BE2C (cell line): Measurements from ENCODE around the gene KCNAB2.

Experiments used
- DNase-seq: peaks from one replicate; pipeline ENCODE4 v3.0.0-alpha.2; 2020
- H3K27me3 ChIP-seq: fragments of 250-450 bp; sonication (Bioruptor Pico); 2 replicates; pipeline ENCODE4 v1.5.1; 2020; ENCODE audit warnings: mild to moderate bottlenecking
- H3K36me3 ChIP-seq: fragments of 250-450 bp; sonication (Bioruptor Pico); 2 replicates; pipeline ENCODE4 v1.5.1; 2020; ENCODE audit warnings: mild to moderate bottlenecking
- H3K4me1 ChIP-seq: fragments of 250-450 bp; sonication (Bioruptor Pico); 2 replicates; pipeline ENCODE4 v1.5.1; 2020
- H3K4me3 ChIP-seq: 2 replicates; pipeline ENCODE4 v1.5.1; 2011; ENCODE audit warnings: low read depth, low read length
- H3K9me3 ChIP-seq: fragments of 250-450 bp; sonication (Bioruptor Pico); 2 replicates; pipeline ENCODE4 v1.5.1; 2020
- TF ChIP-seq, protein P1 (sequence below): IDR thresholded peaks from 2 replicates; pipeline ENCODE4 v1.5.1; 2012; ENCODE audit warnings: mild to moderate bottlenecking, low read depth, low read length

The KCNAB2 gene

DNA sequence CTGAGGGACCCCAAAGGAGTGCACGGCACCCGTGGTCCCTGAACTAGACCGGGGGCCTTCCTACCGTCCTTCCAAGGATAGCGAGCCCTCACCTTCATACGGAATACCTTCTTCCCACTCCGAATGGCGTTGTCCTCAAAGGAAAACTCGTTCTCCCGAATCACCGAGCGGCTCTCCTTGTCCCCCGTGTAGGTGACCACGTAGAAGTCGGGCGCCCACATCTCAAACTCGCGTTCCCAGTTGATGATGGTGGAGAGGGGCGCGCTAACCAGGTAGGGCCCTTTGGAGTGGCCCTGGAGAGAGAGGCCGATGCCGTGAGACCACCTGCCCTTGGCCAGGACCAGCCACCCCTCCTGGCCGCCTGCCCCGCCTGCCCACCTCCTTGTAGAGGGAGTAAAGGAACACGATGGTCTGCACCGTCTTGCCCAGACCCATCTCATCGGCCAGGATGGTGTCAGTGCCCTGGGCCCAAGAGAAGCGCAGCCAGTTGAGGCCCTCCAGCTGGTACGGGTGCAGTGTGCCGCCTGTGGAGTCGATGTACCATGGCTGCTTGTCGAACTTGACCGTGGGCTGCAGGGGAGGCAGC is 96.4 kb downstream of the KCNAB2 start:
- TF ChIP-seq, protein P1, sequence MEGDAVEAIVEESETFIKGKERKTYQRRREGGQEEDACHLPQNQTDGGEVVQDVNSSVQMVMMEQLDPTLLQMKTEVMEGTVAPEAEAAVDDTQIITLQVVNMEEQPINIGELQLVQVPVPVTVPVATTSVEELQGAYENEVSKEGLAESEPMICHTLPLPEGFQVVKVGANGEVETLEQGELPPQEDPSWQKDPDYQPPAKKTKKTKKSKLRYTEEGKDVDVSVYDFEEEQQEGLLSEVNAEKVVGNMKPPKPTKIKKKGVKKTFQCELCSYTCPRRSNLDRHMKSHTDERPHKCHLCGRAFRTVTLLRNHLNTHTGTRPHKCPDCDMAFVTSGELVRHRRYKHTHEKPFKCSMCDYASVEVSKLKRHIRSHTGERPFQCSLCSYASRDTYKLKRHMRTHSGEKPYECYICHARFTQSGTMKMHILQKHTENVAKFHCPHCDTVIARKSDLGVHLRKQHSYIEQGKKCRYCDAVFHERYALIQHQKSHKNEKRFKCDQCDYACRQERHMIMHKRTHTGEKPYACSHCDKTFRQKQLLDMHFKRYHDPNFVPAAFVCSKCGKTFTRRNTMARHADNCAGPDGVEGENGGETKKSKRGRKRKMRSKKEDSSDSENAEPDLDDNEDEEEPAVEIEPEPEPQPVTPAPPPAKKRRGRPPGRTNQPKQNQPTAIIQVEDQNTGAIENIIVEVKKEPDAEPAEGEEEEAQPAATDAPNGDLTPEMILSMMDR = no peak
- Histone ChIP-seq H3K36me3 (no peaks in the 10 kb centered on the region), H3K4me3 (no peak overlapping the region), H3K27me3 (no peaks in the 10 kb centered on the region), H3K9me3 (no peaks in the 10 kb centered on the region), H3K4me1 (no peaks in the 10 kb centered on the region)
- no peak for DNase-seq

DNA sequence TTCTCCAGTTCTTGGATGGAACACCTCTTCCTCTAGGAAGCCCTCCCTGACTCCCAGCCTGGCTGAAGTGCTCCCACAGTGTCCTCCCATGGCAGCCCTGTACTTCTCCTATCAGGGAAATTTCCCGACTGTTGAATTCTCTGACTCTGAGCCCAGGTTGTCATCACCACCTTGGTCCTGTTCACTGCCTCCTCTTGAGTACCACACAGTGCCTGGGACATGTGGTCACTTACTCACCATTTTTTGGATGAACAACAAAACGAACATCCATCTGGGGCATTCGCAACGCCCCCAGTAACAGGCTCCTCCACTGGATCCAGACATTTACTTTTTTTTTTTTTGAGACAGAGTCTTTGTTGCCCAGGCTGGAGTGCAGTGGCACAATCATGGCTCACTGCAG is 97.0 kb downstream of the KCNAB2 start:
- H3K27me3 ChIP-seq = no peaks in the 10 kb centered on the region
- no peak overlapping the region for H3K4me3 ChIP-seq
- no peaks in the 10 kb centered on the region for H3K4me1 ChIP-seq
- DNase-seq = no peak
- H3K9me3 ChIP-seq = no peaks in the 10 kb centered on the region
- TF ChIP-seq, protein P1 = no peak
- no peaks in the 10 kb centered on the region for H3K36me3 ChIP-seq

DNA sequence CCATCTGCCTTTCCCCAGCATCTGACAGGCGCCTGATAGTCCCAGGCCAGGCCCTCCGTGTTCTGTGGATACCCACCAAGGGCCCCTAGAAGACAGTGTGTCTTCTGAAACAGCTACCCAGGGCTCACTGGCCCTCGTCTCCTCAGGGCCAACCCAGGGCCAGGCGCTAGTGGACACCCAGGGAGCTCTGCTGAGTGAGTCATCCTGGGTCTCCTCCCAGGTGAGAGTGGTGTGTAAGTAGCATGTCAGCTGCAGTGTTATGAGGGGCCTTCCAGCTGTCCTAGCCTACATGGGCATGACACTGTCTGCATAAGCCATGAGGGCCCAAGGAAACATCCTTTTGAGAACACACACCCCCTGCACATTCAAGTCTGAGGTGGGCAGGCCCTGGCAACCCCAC is 97.7 kb downstream of the KCNAB2 start:
- DNase-seq = no peak
- no peaks in the 10 kb centered on the region for H3K9me3 ChIP-seq
- no peaks in the 10 kb centered on the region for H3K4me1 ChIP-seq

DNA sequence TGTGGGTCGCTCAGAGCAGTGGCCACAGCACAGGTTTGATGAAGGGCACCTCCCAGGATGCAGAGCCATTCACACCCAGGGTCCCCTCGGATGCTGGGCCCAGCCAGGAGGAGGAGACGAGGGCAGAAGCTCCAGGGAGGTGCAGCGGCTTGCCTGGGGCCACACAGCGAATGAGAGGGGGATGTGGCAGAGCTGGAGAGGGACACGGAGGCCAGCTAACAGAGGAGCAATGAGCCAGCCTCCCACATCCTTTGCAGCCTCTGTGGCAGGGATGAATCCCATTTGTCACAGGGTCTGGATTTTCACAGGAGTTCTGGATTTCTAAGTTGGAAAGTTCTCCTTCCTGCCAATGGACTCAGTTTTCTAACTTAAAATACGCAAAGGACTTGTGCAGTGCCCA is 98.5 kb downstream of the KCNAB2 start:
- no peaks in the 10 kb centered on the region for H3K36me3 ChIP-seq
- DNase-seq = no peak
- H3K9me3 ChIP-seq = no peaks in the 10 kb centered on the region
- H3K4me3 ChIP-seq = no peak overlapping the region
- H3K4me1 ChIP-seq = no peaks in the 10 kb centered on the region
- no peaks in the 10 kb centered on the region for H3K27me3 ChIP-seq
- TF ChIP-seq, protein P1 = no peak

More for the DNA sequence above, 97.7 kb downstream of the KCNAB2 start:
- H3K27me3 ChIP-seq = no peaks in the 10 kb centered on the region
- no peaks in the 10 kb centered on the region for H3K36me3 ChIP-seq
- H3K4me3 ChIP-seq = no peak overlapping the region
- TF ChIP-seq, protein P1 = no peak

DNA sequence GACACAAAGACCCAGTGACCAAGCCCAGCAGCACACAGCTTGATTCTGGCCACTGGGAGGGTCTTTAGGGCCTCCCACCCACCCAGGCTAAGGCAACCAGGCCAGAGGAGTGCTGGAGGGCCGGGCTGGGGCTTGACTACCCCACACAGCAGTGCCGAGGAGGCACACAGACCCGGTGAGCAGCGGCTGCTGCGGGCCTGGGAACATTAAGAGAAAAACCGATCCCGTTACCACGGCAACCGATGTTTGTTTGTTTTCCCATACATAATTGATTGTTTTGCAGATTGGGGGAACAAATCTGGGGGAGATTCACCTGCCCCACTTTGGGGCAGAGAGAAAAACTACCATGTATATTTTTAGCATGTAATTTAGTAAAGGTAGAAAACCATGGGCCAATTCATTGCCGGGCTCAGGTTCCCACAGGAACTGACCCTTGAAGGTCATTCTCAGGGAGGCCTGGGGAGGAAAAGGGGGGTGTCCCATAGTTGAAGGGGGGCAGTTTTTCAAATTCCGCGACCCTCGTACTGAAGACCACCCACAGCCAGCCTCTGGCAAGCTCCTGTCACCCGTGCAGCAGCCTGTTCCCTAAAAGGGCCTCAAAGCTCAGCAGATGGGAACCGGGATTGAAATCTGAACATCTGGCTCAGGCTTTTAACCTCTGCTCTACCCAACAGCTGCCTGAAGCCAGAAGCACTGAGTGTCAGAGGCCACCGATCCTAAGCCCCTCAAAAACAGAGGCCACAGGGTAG is 99.1 kb downstream of the KCNAB2 start:
- no peak for DNase-seq
- H3K4me3 ChIP-seq = no peak overlapping the region
- no peaks in the 10 kb centered on the region for H3K9me3 ChIP-seq
- no peaks in the 10 kb centered on the region for H3K4me1 ChIP-seq
- TF ChIP-seq, protein P1 = no peak
- no peaks in the 10 kb centered on the region for H3K27me3 ChIP-seq
- H3K36me3 ChIP-seq = no peaks in the 10 kb centered on the region

DNA sequence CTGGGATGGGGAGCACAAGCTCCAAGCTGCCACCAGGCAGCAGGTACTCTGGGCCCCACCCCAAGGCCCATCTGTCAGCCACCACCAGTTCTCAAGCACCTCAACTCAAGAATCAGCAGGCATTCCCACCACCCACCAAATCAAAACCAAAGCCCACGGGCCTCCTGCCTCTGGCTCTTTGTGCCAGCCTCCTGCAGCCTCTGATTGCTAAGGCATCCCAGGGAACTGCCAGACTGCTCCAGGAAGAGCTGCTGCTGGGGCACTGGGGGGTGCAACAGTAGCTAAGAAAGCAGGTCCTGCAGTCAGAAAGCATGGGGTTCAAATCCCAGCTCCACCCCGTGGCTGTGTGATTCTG is 99.7 kb downstream of the KCNAB2 start:
- Histone ChIP-seq H3K36me3 (no peaks in the 10 kb centered on the region), H3K4me3 (no peak overlapping the region), H3K9me3 (no peaks in the 10 kb centered on the region), H3K4me1 (no peaks in the 10 kb centered on the region), H3K27me3 (no peaks in the 10 kb centered on the region)
- DNase-seq = no peak
- TF ChIP-seq, protein P1 = no peak
